ENCODE results near the gene PPP2R3B.

GRCh38 chrX:298993-299392 is 87.7 kb downstream of the PPP2R3B start:
- TF ChIP-seq POLR2A (IDR thresholded peaks at IDR 0.05): no peak
- TF ChIP-seq CTCF (IDR thresholded peaks at IDR 0.05): no peak
- no peak for TF ChIP-seq POLR2AphosphoS5 (IDR thresholded peaks at IDR 0.05)
